Ovary (tissue), 3 donors: Measurements from ENCODE around the gene CHFR.

Experiments used
- EP300 ChIP-seq: sonication (generic); formaldehyde crosslinking; IDR thresholded peaks from one replicate; pipeline ENCODE4 v1.6.1; 2017; ENCODE audit warnings: antibody characterized with exemption
- POLR2A ChIP-seq: fragments of 450-650 bp; IDR thresholded peaks from one replicate; pipeline ENCODE4 v1.6.1; 2017; ENCODE audit warnings: antibody characterized with exemption, mild to moderate bottlenecking, moderate library complexity
- TF ChIP-seq, protein P1 (sequence below), 3 donors: fragments of 450-650 bp in 2 of 3; fragments of 200-600 bp in 1 of 3; IDR thresholded peaks; one replicate each; pipeline versions ENCODE4 v1.5.1 to v1.8.0; 2016 to 2022; ENCODE audit warnings: antibody characterized with exemption in 3 of 3, mild to moderate bottlenecking in 1 of 3
- donor health status: DM: no; HTN: no; CAD: no.

GRCh38 chr12:132807295-132808092 is 79.9 kb downstream of the CHFR start:
- TF ChIP-seq, protein P1, sequence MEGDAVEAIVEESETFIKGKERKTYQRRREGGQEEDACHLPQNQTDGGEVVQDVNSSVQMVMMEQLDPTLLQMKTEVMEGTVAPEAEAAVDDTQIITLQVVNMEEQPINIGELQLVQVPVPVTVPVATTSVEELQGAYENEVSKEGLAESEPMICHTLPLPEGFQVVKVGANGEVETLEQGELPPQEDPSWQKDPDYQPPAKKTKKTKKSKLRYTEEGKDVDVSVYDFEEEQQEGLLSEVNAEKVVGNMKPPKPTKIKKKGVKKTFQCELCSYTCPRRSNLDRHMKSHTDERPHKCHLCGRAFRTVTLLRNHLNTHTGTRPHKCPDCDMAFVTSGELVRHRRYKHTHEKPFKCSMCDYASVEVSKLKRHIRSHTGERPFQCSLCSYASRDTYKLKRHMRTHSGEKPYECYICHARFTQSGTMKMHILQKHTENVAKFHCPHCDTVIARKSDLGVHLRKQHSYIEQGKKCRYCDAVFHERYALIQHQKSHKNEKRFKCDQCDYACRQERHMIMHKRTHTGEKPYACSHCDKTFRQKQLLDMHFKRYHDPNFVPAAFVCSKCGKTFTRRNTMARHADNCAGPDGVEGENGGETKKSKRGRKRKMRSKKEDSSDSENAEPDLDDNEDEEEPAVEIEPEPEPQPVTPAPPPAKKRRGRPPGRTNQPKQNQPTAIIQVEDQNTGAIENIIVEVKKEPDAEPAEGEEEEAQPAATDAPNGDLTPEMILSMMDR (IDR thresholded peaks at IDR 0.05): no peak
- no peak for TF ChIP-seq POLR2A
- no peak for TF ChIP-seq EP300
